HG02973 (cell line): ENCODE results near the gene CDK16.

Source experiments
- ATAC-seq: cut with Tn5 transposase; IDR thresholded peaks from one replicate; pipeline ENCODE4 v1.9.1; 2021; ENCODE audit warnings: moderate library complexity; ENCODE audit not compliant: unreplicated experiment

CDK16 gene

GRCh38 chrX:47226531-47227333, 8.3 kb downstream of the CDK16 start:
- ATAC-seq = no peak

GRCh38 chrX:47227334-47227583, 8.8 kb downstream of the CDK16 start:
- ATAC-seq = no peak

- no peak for ATAC-seq
Observed at GRCh38 chrX:47228550-47229270, 10.2 kb downstream of the CDK16 start.

GRCh38 chrX:47229427-47229826, 10.9 kb downstream of the CDK16 start:
- no peak for ATAC-seq

GRCh38 chrX:47230136-47230868, 11.8 kb downstream of the CDK16 start:
- ATAC-seq = no peak

GRCh38 chrX:47231167-47231566, 12.7 kb downstream of the CDK16 start:
- no peak for ATAC-seq

- no peak for ATAC-seq
Observed at GRCh38 chrX:47232197-47232802, 13.8 kb downstream of the CDK16 start.

- peak; percentile 21 for ATAC-seq
Observed at GRCh38 chrX:47232803-47233332, 14.4 kb downstream of the CDK16 start, which contains the start of gene USP11. Gene USP11, plus strand, starts transcription at chrX:47233009. Its CDS starts 35 bp downstream, at chrX:47233044.

- peak; percentile 76 for ATAC-seq
Observed at GRCh38 chrX:47233333-47234113, 15.0 kb downstream of the CDK16 start.

- ATAC-seq = no peak
Observed at GRCh38 chrX:47234583-47234982, 16.1 kb downstream of the CDK16 start.

- ATAC-seq = no peak
Observed at GRCh38 chrX:47235691-47236103, 17.2 kb downstream of the CDK16 start.

GRCh38 chrX:47239199-47239598, 20.7 kb downstream of the CDK16 start:
- ATAC-seq = no peak

- no peak for ATAC-seq
Observed at GRCh38 chrX:47239898-47240545, 21.5 kb downstream of the CDK16 start.

GRCh38 chrX:47240619-47241018, 22.1 kb downstream of the CDK16 start:
- ATAC-seq = no peak

GRCh38 chrX:47241201-47242011, 22.9 kb downstream of the CDK16 start:
- ATAC-seq = no peak

- no peak for ATAC-seq
Observed at GRCh38 chrX:47242321-47242720, 23.8 kb downstream of the CDK16 start.

GRCh38 chrX:47243351-47243750, 24.9 kb downstream of the CDK16 start:
- no peak for ATAC-seq

- ATAC-seq = no peak
Observed at GRCh38 chrX:47244676-47245075, 26.2 kb downstream of the CDK16 start.

GRCh38 chrX:47245156-47245555, 26.7 kb downstream of the CDK16 start:
- no peak for ATAC-seq
